ENCODE data around the gene NEB.
"Not testable (repeated sequence)": the region's sequence is repeated elsewhere in the genome, so short reads cannot be mapped to it uniquely, and the experiment has no call there.

Gene NEB

GRCh38 chr2:151754253-151754897 is 20.1 kb upstream of the NEB start:
- POLR2A ChIA-PET: no interaction called here
- H3K4me3 ChIP-seq (ENCODE audit: low read depth, low read length): no peak overlapping the region
- no peak for TF ChIP-seq CTCF (IDR thresholded peaks at IDR 0.05; ENCODE audit: insufficient read depth, low read length, missing control alignments)
- CTCF ChIA-PET: no interaction called here
- no peak for DNase-seq (ENCODE audit: low read depth, low spot score)

GRCh38 chr2:151753540-151753939 is 19.3 kb upstream of the NEB start:
- ChIA-PET CTCF (no interaction called here), POLR2A (no interaction called here)
- TF ChIP-seq CTCF (IDR thresholded peaks at IDR 0.05; ENCODE audit: insufficient read depth, low read length, missing control alignments): no peak

GRCh38 chr2:151745261-151745660 is 11.0 kb upstream of the NEB start:
- CTCF ChIA-PET; POLR2A ChIA-PET; DNase-seq (ENCODE audit: low read depth, low spot score); H3K4me3 ChIP-seq (ENCODE audit: low read depth, low read length): not testable (repeated sequence)

More at GRCh38 chr2:151753540-151753939, 19.3 kb upstream of the NEB start:
- no peak for DNase-seq (ENCODE audit: low read depth, low spot score)
- no peak overlapping the region for H3K4me3 ChIP-seq (ENCODE audit: low read depth, low read length)

GRCh38 chr2:151730262-151730975 is 3.9 kb downstream of the NEB start:
- POLR2A ChIA-PET: no interaction called here
- no peak for TF ChIP-seq CTCF (IDR thresholded peaks at IDR 0.05; ENCODE audit: insufficient read depth, low read length, missing control alignments)
- no peak overlapping the region for H3K4me3 ChIP-seq (ENCODE audit: low read depth, low read length)
- CTCF ChIA-PET: no interaction called here
- DNase-seq (ENCODE audit: low read depth, low spot score): peak; percentile 5

GRCh38 chr2:151729837-151730236 is 4.4 kb downstream of the NEB start:
- H3K4me3 ChIP-seq (ENCODE audit: low read depth, low read length): no peak overlapping the region
- ChIA-PET POLR2A (no interaction called here), CTCF (no interaction called here)
- DNase-seq (ENCODE audit: low read depth, low spot score): no peak
- no peak for TF ChIP-seq CTCF (IDR thresholded peaks at IDR 0.05; ENCODE audit: insufficient read depth, low read length, missing control alignments)

- TF ChIP-seq CTCF (IDR thresholded peaks at IDR 0.05; ENCODE audit: insufficient read depth, low read length, missing control alignments): no peak
- DNase-seq (ENCODE audit: low read depth, low spot score): no peak
- H3K4me3 ChIP-seq (ENCODE audit: low read depth, low read length): no peak overlapping the region
- CTCF ChIA-PET: no interaction called here
- POLR2A ChIA-PET: no interaction called here
Measured at GRCh38 chr2:151729415-151729811, 4.9 kb downstream of the NEB start.
